ENCODE measurements around the gene ARL3. TPM values are rescaled to one million over a fixed set of nuclear protein-coding genes. Genes with fewer than 3 reads are reported as not detected.

ARL3 gene
- total RNA-seq, 1 experiment from 2014 or later = 16.5 TPM

- H3K14ac ChIP-seq (ENCODE audit: insufficient read depth, low read length) = no peak overlapping the region
- no peak overlapping the region for H3K4ac ChIP-seq (ENCODE audit: low read depth, low read length)
- no peaks in the 10 kb centered on the region; a peak in 1 of 5 replicates for H3K9me3 Mint-ChIP-seq
- H3K9me3 ChIP-seq (ENCODE audit: control insufficient read depth, low read depth, low read length) = no peaks in the 10 kb centered on the region
- H3K4me1 ChIP-seq (ENCODE audit: insufficient read depth, low read length) = no peaks in the 10 kb centered on the region
- no peaks in the 10 kb centered on the region for H3K27me3 ChIP-seq (ENCODE audit: insufficient read depth, low read length)
- H3K4me3 Mint-ChIP-seq = no peak overlapping the region
- H2AFZ ChIP-seq (ENCODE audit: low read length) = no peak overlapping the region
- no peak overlapping the region for H4K91ac ChIP-seq (ENCODE audit: insufficient read length, low read depth, low read length)
- no peaks in the 10 kb centered on the region for H3K27me3 Mint-ChIP-seq (ENCODE audit: low read depth)
- no peak overlapping the region for H3K23ac ChIP-seq (ENCODE audit: insufficient read length, low read depth, low read length)
- H3T11ph ChIP-seq (ENCODE audit: low read length) = no peak overlapping the region
- H4K8ac ChIP-seq (replicated peaks; ENCODE audit: insufficient read length, low read depth, low read length) = no peak overlapping the region
- peaks cover 0 to 3% of the 10 kb centered on the region in 2 experiments; a peak in 1 of 4 replicates for H3K4me1 Mint-ChIP-seq
- H2BK15ac ChIP-seq (ENCODE audit: low read depth, low read length) = no peak overlapping the region
- H4K20me1 ChIP-seq (ENCODE audit: control insufficient read depth, insufficient read depth, insufficient read length) = no peaks in the 10 kb centered on the region
- H3K56ac ChIP-seq (ENCODE audit: insufficient read length, low read depth, low read length) = no peak overlapping the region
- no peak overlapping the region for H2BK5ac ChIP-seq (ENCODE audit: insufficient read length, low read length)
- H2BK120ac ChIP-seq (ENCODE audit: low read depth, low read length, poor library complexity, severe bottlenecking) = no peak overlapping the region
- no peaks in the 10 kb centered on the region for H3K23me2 ChIP-seq (ENCODE audit: insufficient read length, low read depth, low read length, poor library complexity, severe bottlenecking)
- WGBS (ENCODE audit: extremely low coverage, insufficient read length, low lambda C conversion rate) = no CpG with 5 or more reads among the region's 3 CpGs
- H2AK5ac ChIP-seq (ENCODE audit: insufficient read length, low read length) = no peak overlapping the region
- no peak overlapping the region for H3K4me2 ChIP-seq (ENCODE audit: insufficient read depth, insufficient read length, low read length)
- no peak overlapping the region for H3K18ac ChIP-seq (ENCODE audit: insufficient read length, low read depth, low read length)
- no peak overlapping the region for H3K9ac ChIP-seq (ENCODE audit: extremely low read depth, insufficient read length, low read length)
- no peaks in the 10 kb centered on the region for H3K79me2 ChIP-seq (ENCODE audit: insufficient read depth, low read length)
- peaks cover 14 to 30% (median 26%) of the 10 kb centered on the region in 3 experiments for H3K36me3 Mint-ChIP-seq (ENCODE audit: insufficient read depth in 1 of 3, low read depth in 3 of 3)
- H3K79me1 ChIP-seq (ENCODE audit: insufficient read depth, low read depth, low read length, poor library complexity, severe bottlenecking) = peaks cover 2% of the 10 kb centered on the region
- no peak overlapping the region for H3K27ac Mint-ChIP-seq
- no peak overlapping the region for H2BK12ac ChIP-seq (ENCODE audit: insufficient read length, low read depth, low read length)
- DNase-seq = no peak
- no peak overlapping the region for H4K5ac ChIP-seq (ENCODE audit: insufficient read length, low read depth, low read length)
- no peak for TF ChIP-seq CTCF (conservative IDR thresholded peaks at IDR 0.05)
- H2BK20ac ChIP-seq (ENCODE audit: low read depth, low read length, poor library complexity, severe bottlenecking) = no peak overlapping the region
- no peak overlapping the region for H3K27ac ChIP-seq (ENCODE audit: insufficient read length, low read depth, low read length)
Observed at GRCh38 chr10:102701796-102702195, 12.4 kb downstream of the ARL3 start.
